HG02623 (cell line): ENCODE data around the gene C9orf50.

Experiments used
- ATAC-seq: cut with Tn5 transposase; IDR thresholded peaks from one replicate; pipeline ENCODE4 v1.9.1; 2021; ENCODE audit warnings: moderate library complexity; ENCODE audit not compliant: unreplicated experiment

Gene C9orf50

GRCh38 chr9:129633207-129633606 is 12.3 kb upstream of the C9orf50 start:
- no peak for ATAC-seq

GRCh38 chr9:129632460-129632859 is 11.6 kb upstream of the C9orf50 start:
- ATAC-seq, result no peak

- ATAC-seq, result no peak
Measured at GRCh38 chr9:129631674-129632129, 10.8 kb upstream of the C9orf50 start.

- no peak for ATAC-seq
Measured at GRCh38 chr9:129630967-129631673, 10.2 kb upstream of the C9orf50 start.

- no peak for ATAC-seq
Measured at GRCh38 chr9:129629251-129629820, 8.4 kb upstream of the C9orf50 start.

GRCh38 chr9:129628709-129629108 is 7.8 kb upstream of the C9orf50 start:
- no peak for ATAC-seq

- no peak for ATAC-seq
Measured at GRCh38 chr9:129627556-129628440, 6.9 kb upstream of the C9orf50 start.

- peak; percentile 6 for ATAC-seq
Measured at GRCh38 chr9:129626625-129627284, 5.9 kb upstream of the C9orf50 start.

GRCh38 chr9:129626079-129626624 is 5.3 kb upstream of the C9orf50 start, which contains the start of gene NTMT1:
NTMT1 (plus strand) TSS chr9:129626163; CDS start chr9:129632704, 6,541 bp downstream.
- peak; percentile 58 for ATAC-seq

- no peak for ATAC-seq
Measured at GRCh38 chr9:129624947-129625346, 4.0 kb upstream of the C9orf50 start.

- ATAC-seq, result no peak
Measured at GRCh38 chr9:129624168-129624759, 3.4 kb upstream of the C9orf50 start.

GRCh38 chr9:129623331-129623730 is 2.4 kb upstream of the C9orf50 start:
- ATAC-seq, result no peak

GRCh38 chr9:129619787-129620668 is 873 bp downstream of the C9orf50 start:
- ATAC-seq, result no peak

- no peak for ATAC-seq
Measured at GRCh38 chr9:129617167-129617566, 3.7 kb downstream of the C9orf50 start.

GRCh38 chr9:129615407-129616285 is 5.3 kb downstream of the C9orf50 start:
- no peak for ATAC-seq

GRCh38 chr9:129614932-129615331 is 6.0 kb downstream of the C9orf50 start:
- ATAC-seq, result no peak

- ATAC-seq, result no peak
Measured at GRCh38 chr9:129613520-129614175, 7.3 kb downstream of the C9orf50 start.
